GM21825 (cell line): Measurements from ENCODE around the gene KAT2A.

Source experiments
- ATAC-seq: cut with Tn5 transposase; IDR thresholded peaks from one replicate; pipeline ENCODE4 v1.9.1; 2021; ENCODE audit warnings: mild to moderate bottlenecking, moderate library complexity; ENCODE audit not compliant: unreplicated experiment

The KAT2A gene

DNA sequence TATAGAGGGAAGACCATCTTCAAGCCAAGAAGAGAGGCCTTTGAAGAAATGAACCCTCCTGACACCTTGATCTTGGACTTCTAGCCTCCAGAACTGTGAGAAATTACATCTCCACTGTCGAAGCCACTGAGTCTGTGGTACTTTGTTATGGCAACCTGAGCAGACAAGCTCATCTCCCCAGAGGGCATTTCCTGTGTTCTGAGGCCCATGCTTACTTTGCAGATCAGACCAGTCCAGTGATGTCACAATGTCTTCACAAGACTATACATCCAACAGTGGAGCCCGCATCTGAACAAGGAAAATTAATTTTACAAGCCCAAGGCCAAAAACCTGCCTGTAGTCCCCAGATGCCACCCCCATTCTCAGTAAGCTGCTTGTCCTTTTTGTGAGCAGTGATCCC, 56.0 kb downstream of the KAT2A start:
- no peak for ATAC-seq
